ENCODE measurements around the gene RAVER1. TPM values are rescaled to one million over a fixed set of nuclear protein-coding genes. Genes with fewer than 3 reads are reported as not detected.

The RAVER1 gene
- total RNA-seq = 7.6 and 10.8 TPM in 2 replicates

GRCh38 chr19:10332965-10333757, at the start of gene RAVER1:
Gene RAVER1 (minus strand): TSS chr19:10333529. CDS start chr19:10333507, 22 bp downstream.

GRCh38 chr19:10380313-10381102, 47.2 kb upstream of the RAVER1 start, which contains the start of gene TYK2:
Gene TYK2 (minus strand): TSS chr19:10380572. CDS start chr19:10378406, 2,166 bp downstream.

DNA sequence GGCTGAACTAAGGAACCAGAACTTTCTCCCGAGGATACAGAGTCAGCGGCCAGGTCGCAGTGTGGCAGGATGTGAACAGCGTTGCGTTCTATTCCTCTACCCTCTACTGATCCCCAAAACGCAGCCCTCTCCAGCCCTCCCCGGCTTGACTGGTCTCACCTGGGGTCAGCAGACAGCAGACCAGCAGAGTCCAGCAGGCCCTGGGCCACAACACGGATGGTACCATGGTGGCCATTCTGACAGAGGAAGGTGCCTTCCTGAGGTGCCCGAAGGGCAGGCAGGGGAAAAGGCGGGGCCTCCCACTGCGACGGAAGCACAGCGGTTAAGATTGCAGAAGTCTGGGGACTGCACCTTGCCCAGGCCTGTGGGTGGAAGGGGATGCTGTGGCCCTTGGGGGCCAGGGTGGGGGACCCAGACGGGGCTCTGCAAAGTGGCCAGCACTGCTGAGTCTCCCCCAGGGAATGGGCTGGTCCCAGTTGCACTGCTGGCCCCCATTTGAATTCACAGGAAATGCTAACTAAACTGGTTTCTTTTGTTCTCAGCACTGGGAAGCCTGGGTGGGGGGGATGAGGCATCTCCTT, 6.1 kb upstream of the RAVER1 start, which contains the start of gene ICAM3:
Gene ICAM3, minus strand, starts transcription at position 245 of the 581 bp plus-strand sequence. Its CDS starts 10 bp downstream, at position 235.

DNA sequence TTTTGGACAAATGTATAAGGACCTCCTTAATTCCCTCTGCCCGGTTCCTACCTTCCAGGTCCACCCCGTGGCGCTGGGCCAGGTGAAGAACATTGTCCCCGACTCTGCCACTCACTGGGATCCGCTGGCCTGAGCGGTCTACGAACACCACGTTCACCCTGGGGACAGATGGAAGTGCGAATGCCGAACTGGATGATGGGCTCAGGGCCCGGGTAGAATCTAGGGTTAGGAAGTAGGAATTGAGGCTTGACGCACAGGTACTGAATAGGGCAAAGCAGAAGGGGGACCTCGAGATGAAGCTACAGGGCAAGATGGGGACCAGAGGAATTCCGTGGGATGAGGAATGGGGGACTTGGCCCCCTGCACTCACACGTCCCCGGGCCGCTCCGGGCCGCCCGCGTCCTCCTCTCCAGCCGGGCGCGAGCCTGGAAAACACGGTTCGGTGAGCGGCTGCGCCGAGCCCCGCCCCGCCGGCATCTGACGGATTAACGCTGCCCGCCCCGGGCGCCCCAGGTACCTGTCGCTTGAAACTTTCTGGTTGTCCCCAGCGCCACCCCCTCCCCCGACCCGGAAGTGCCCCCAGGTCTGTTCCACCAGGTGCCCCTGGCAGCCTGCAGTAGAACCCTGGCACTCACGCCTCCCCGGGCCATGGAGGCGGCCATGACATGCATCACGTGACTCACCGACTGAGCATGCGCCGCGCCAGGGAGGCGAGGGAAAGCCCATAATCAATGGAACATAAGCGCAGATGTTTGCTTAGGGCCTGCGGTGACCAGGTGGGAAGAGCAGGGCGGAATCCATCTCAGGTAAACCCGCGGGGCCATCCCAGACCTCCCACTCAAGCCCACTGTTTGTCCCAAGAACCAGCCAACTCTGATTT, 17.8 kb downstream of the RAVER1 start, which contains the start of gene FDX2:
Gene FDX2, minus strand, starts transcription at position 681 of the 880 bp plus-strand sequence. Its CDS starts 19 bp downstream, at position 662.

GRCh38 chr19:10309423-10309822, 23.9 kb downstream of the RAVER1 start, which contains the start of gene ZGLP1:
Gene ZGLP1 (minus strand): TSS chr19:10309815.

DNA sequence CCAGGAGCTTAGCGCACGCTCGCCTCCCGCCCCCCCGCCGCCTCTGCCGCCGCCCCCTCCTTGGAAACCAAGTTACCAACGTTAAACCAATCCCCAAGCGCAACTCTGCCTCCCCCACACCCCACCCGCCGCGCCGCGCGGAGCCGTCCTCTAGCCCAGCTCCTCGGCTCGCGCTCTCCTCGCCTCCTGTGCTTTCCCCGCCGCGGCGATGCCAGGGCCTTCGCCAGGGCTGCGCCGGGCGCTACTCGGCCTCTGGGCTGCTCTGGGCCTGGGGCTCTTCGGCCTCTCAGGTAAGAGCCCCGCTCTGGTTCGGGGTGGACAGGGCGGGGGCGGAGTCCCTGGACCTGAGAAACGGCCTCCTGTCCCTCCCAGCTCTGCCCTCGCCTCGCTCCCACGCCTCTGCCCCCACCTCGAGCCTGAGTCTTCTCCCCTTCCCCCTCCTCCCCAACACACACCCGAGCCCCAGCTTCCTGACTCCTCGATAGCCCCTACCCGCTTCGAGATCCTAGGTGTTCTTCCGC, 43.4 kb downstream of the RAVER1 start, which contains the start of gene ICAM5:
Gene ICAM5, plus strand, starts transcription at position 117 of the 521 bp plus-strand sequence. Its CDS starts 92 bp downstream, at position 209.

GRCh38 chr19:10286803-10287737, 46.3 kb downstream of the RAVER1 start, which contains the start of gene ICAM4:
Gene ICAM4 (plus strand): TSS chr19:10286955. CDS start chr19:10287013, 58 bp downstream.

DNA sequence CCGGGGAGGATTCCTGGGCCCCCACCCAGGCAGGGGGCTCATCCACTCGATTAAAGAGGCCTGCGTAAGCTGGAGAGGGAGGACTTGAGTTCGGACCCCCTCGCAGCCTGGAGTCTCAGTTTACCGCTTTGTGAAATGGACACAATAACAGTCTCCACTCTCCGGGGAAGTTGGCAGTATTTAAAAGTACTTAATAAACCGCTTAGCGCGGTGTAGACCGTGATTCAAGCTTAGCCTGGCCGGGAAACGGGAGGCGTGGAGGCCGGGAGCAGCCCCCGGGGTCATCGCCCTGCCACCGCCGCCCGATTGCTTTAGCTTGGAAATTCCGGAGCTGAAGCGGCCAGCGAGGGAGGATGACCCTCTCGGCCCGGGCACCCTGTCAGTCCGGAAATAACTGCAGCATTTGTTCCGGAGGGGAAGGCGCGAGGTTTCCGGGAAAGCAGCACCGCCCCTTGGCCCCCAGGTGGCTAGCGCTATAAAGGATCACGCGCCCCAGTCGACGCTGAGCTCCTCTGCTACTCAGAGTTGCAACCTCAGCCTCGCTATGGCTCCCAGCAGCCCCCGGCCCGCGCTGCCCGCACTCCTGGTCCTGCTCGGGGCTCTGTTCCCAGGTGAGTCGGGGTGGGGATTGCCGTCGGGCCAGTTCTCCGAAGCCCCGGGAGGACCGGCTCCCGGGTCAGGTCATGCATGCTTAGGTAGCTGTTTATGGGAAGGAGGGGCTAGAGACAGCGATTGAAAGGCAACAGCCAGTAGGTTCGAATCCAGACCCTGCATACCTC, 62.5 kb downstream of the RAVER1 start, which contains the start of gene ICAM1:
Gene ICAM1, plus strand, starts transcription at position 505 of the 779 bp plus-strand sequence. Its CDS starts 40 bp downstream, at position 545.

Small RNA genes within 50 kb of the gene (small RNA-seq; reads per million reads assigned to genes)
- gene AC011511.1 = not detected
- gene AC011511.4 = not detected

Other genes with a start within 250 kb of the RAVER1 start
- 22.0 and 24.5 TPM in 2 replicates for gene SHFL, start 247.2 kb downstream of the RAVER1 start, total RNA-seq
- 0.11 and 0.39 TPM in 2 replicates for gene ANGPTL6, start 230.9 kb downstream of the RAVER1 start, total RNA-seq
- 18.2 and 24.6 TPM in 2 replicates for gene PPAN, start 227.2 kb downstream of the RAVER1 start, total RNA-seq
- gene P2RY11, start 221.8 kb downstream of the RAVER1 start, total RNA-seq = 1.0 and 1.4 TPM in 2 replicates
- gene EIF3G, start 213.6 kb downstream of the RAVER1 start, total RNA-seq = 162 and 231 TPM in 2 replicates
- 43.0 and 48.3 TPM in 2 replicates for gene DNMT1, start 138.6 kb downstream of the RAVER1 start, total RNA-seq
- 15.5 and 17.2 TPM in 2 replicates for gene S1PR2, start 102.2 kb downstream of the RAVER1 start, total RNA-seq
- 25.6 and 30.3 TPM in 2 replicates for gene MRPL4, start 81.3 kb downstream of the RAVER1 start, total RNA-seq
- gene ICAM1, start 62.4 kb downstream of the RAVER1 start, total RNA-seq = 33.3 and 41.0 TPM in 2 replicates
- 0.13 and 0.32 TPM in 2 replicates for gene ICAM4, start 46.6 kb downstream of the RAVER1 start, total RNA-seq
- gene ICAM5, start 43.6 kb downstream of the RAVER1 start, total RNA-seq = under 0.01 and 0.13 TPM in 2 replicates
- 0.13 and 0.32 TPM in 2 replicates for gene ZGLP1, start 23.7 kb downstream of the RAVER1 start, total RNA-seq
- 18.4 and 19.8 TPM in 2 replicates for gene FDX2, start 17.5 kb downstream of the RAVER1 start, total RNA-seq
- gene ICAM3, start 6.1 kb upstream of the RAVER1 start, total RNA-seq = 5.1 and 5.4 TPM in 2 replicates
- gene TYK2, start 47.0 kb upstream of the RAVER1 start, total RNA-seq = 41.3 and 46.0 TPM in 2 replicates
- gene CDC37, start 70.0 kb upstream of the RAVER1 start, total RNA-seq = 122 and 138 TPM in 2 replicates
- gene PDE4A, start 87.0 kb upstream of the RAVER1 start, total RNA-seq = 5.3 and 6.8 TPM in 2 replicates
- 51.2 and 55.7 TPM in 2 replicates for gene KEAP1, start 169.8 kb upstream of the RAVER1 start, total RNA-seq
- under 0.01 and 0.13 TPM in 2 replicates for gene S1PR5, start 183.9 kb upstream of the RAVER1 start, total RNA-seq
- gene ATG4D, start 210.4 kb upstream of the RAVER1 start, total RNA-seq = 6.1 and 7.0 TPM in 2 replicates
- gene KRI1, start 232.5 kb upstream of the RAVER1 start, total RNA-seq = 6.1 and 6.8 TPM in 2 replicates
- 3.7 and 3.8 TPM in 2 replicates for gene CDKN2D, start 235.4 kb upstream of the RAVER1 start, total RNA-seq